Bronchial epithelial cell (primary cell): ENCODE data around the gene PVALEF. TPM values are rescaled to one million over a fixed set of nuclear protein-coding genes. Genes with fewer than 3 reads are reported as not detected.

Experiments
- DNase-seq: peaks from one replicate; pipeline ENCODE4 v3.0.0-alpha.2; 2010; ENCODE audit warnings: low read depth
- FAIRE-seq: peaks from 2 replicates; lab custom pipeline; 2011; peaks lifted over from hg19 to GRCh38; lab: Jason Lieb, UNC
- H3K27me3 ChIP-seq: 2 replicates; pipeline ENCODE4 v1.5.1; 2011; ENCODE audit warnings: low read length; ENCODE audit not compliant: control insufficient read depth, insufficient read depth
- H3K36me3 ChIP-seq: 2 replicates; pipeline ENCODE4 v1.5.1; 2011; ENCODE audit warnings: low read length; ENCODE audit not compliant: control insufficient read depth, insufficient read depth
- H3K4me3 ChIP-seq: 2 replicates; pipeline ENCODE4 v1.5.1; 2011; ENCODE audit warnings: mild to moderate bottlenecking, low read depth, low read length, control low read depth
- total RNA-seq: library from RNA; depleted of rRNA; stranded (reverse); fragments of >200 nt; gene quantifications from 2 replicates; pipeline ENCODE4 v1.2.1, GENCODE V29; 2014
- TF ChIP-seq, protein P1 (sequence below): IDR thresholded peaks from 2 replicates; pipeline ENCODE4 v1.5.1; 2011; ENCODE audit warnings: mild to moderate bottlenecking, moderate library complexity, low read length, control low read depth, inconsistent platforms; ENCODE audit not compliant: insufficient read depth, severe bottlenecking

Gene PVALEF
- total RNA-seq, 1 donor from 2014 or later: not detected

DNA sequence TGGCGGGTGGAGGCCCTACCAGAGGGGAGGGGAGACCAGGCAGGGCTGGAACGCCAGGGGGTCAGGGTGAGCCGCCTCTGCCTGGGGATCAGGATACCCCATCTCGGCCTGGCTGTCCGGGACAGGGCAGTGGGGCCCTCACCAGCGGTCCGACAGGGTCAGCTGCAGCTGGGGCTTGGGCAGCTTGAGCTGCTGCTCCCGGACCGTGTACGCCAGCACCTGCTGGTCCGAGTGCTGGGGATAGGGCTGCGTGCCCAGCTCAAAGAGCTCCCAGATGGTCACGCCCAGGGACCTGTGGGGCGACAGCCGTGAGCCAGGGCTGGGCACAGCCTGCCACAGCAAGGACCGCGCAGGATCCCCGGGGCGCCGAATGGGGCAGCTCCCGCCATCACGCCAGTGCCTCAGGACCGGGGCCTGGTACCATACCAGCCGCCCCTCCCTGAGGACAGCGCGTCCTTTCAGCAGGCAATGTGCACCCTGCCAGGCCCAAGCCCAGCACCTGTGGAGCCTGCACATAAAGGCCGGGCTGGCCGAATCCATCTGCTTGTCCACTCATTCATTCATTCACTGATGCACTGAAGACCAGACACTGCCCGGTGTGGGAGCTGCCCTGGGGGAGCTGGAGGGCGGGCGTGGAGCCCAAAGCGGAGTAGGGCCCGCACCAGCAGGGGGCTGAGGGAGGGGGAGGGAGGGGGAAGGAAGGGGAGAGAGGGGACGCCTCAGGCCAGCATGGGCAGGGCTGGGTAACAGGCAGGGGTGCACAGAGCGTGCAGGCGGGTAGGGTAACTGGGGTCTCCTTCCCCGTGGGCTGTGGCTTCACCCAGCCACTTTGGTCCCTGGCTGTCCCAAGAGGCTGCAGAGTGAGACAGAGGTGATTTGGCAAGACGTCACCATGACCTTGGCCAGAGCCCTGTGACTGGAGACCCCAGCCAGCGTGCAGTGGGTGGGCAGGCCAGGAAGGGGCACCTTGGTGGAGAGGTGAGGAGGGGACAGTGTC is 42.0 kb upstream of the PVALEF start:
- FAIRE-seq (no peak), DNase-seq (no peak)
- H3K4me3 ChIP-seq: no peak overlapping the region
- H3K27me3 ChIP-seq: peaks cover 1% of the 10 kb centered on the region
- H3K36me3 ChIP-seq: no peaks in the 10 kb centered on the region
- TF ChIP-seq, protein P1, sequence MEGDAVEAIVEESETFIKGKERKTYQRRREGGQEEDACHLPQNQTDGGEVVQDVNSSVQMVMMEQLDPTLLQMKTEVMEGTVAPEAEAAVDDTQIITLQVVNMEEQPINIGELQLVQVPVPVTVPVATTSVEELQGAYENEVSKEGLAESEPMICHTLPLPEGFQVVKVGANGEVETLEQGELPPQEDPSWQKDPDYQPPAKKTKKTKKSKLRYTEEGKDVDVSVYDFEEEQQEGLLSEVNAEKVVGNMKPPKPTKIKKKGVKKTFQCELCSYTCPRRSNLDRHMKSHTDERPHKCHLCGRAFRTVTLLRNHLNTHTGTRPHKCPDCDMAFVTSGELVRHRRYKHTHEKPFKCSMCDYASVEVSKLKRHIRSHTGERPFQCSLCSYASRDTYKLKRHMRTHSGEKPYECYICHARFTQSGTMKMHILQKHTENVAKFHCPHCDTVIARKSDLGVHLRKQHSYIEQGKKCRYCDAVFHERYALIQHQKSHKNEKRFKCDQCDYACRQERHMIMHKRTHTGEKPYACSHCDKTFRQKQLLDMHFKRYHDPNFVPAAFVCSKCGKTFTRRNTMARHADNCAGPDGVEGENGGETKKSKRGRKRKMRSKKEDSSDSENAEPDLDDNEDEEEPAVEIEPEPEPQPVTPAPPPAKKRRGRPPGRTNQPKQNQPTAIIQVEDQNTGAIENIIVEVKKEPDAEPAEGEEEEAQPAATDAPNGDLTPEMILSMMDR: no peak

DNA sequence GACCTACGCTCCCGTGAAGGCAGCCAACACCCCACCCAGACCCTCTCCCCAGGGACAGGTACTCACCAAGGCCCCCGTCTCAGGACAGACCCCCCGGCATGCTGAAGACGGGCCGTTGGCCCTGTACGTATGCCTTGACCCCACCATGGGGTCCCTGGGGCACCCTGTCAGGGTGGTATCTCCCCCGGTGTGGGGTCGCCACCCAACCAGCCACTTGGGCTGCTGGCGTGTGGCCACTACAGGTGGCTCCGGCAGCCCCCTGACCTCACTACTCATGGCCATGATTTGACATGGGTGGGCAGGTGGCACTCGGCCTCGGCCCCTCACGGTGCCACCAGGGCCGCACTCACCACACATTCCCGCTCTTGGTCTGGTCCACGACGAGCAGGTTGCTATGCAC is 40.9 kb upstream of the PVALEF start:
- Histone ChIP-seq H3K27me3 (peaks cover 1% of the 10 kb centered on the region), H3K4me3 (no peak overlapping the region), H3K36me3 (no peaks in the 10 kb centered on the region)
- DNase-seq: no peak
- FAIRE-seq: no peak
- TF ChIP-seq, protein P1: no peak

DNA sequence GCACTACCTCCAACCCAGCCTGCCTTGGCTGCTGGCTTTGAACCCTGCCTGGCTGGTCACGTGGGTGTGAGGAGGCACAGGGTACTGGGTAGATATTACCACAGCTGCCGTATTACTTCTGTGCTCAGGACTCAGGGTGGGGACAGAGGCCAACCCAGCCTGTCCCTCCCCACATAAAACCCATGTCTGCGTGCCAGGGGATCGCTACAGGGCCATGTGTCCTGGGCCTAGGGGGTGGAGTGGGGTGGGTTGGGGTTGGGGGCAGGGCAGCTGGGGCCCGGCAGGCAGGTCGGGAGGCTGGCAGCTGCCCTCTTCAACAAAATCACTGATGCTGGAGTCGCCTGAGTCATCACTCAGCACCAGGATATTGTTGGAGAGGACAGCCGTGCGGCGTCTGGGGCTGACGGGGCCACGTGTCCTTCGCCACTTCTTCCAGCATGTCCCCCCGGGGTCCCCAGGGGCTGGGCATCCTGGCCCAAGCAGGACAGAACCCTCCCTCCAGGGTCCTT is 39.7 kb upstream of the PVALEF start:
- FAIRE-seq: no peak
- Histone ChIP-seq H3K27me3 (peaks cover 1% of the 10 kb centered on the region), H3K4me3 (no peak overlapping the region), H3K36me3 (no peaks in the 10 kb centered on the region)
- DNase-seq: no peak
- TF ChIP-seq, protein P1: no peak

DNA sequence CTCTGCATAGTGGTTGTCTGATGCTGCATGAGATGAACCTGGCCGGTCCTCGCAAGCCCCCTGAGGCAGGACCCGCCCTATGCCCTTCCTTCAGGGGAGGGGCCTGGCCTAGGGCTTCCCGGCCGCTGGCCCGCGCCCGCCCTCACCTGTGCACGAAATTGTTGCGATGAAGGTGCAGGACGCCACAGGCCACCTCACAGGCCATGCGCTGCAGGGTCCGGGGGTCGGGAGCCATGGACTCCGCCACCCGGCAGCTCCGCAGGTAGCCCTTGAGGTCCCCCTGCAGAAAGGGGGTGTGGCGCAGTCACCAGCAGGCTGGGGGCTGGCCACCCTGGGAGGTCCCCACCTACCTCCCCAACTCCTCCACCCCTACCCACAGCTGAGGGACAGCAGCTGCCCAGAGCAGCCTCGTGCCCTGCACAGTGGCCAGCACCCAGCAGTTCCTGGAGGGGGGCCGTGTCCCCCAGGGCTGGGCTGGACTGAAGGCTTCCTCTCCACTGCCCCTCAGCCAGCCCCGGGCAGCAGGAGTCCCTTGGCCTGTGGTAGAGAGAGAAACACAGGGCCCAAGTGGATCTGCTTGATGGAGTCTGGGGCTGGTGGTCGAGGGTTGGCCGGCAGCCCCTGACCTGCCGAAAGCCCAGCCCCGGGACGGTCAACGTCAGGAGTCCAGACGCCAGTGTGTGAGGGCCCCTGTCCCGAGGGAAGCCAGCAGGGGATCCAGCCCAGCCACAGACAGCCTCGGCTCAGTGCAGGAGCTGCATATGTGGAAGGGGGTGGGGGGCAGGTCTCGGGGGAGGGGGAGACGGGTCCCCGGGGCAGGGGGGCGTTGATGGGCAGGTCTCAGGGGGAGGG is 38.8 kb upstream of the PVALEF start:
- FAIRE-seq (no peak), DNase-seq (no peak)
- H3K36me3 ChIP-seq: no peaks in the 10 kb centered on the region
- TF ChIP-seq, protein P1: no peak
- H3K27me3 ChIP-seq: peaks cover 1% of the 10 kb centered on the region
- no peak overlapping the region for H3K4me3 ChIP-seq

DNA sequence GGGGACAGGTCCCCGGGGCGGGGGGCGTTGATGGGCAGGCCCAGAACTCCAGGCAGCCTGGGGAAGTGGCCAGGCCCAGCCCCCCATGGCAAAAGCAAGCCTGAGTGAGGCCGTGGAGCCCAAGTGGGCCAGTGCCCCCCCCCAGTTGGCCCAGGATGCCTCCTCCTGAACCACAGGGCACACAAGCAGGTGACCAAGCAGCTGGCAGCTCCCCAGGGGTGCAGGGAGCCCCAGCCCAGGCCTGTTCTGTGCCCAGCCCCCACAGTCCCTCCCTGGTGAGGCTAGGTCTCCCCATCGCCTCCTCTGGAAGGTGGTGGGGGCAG is 38.2 kb upstream of the PVALEF start:
- DNase-seq (no peak), FAIRE-seq (no peak)
- peaks cover 1% of the 10 kb centered on the region for H3K27me3 ChIP-seq
- TF ChIP-seq, protein P1: no peak
- no peak overlapping the region for H3K4me3 ChIP-seq
- H3K36me3 ChIP-seq: no peaks in the 10 kb centered on the region
